ENCODE data around the gene TRIM69.

TRIM69 gene

DNA sequence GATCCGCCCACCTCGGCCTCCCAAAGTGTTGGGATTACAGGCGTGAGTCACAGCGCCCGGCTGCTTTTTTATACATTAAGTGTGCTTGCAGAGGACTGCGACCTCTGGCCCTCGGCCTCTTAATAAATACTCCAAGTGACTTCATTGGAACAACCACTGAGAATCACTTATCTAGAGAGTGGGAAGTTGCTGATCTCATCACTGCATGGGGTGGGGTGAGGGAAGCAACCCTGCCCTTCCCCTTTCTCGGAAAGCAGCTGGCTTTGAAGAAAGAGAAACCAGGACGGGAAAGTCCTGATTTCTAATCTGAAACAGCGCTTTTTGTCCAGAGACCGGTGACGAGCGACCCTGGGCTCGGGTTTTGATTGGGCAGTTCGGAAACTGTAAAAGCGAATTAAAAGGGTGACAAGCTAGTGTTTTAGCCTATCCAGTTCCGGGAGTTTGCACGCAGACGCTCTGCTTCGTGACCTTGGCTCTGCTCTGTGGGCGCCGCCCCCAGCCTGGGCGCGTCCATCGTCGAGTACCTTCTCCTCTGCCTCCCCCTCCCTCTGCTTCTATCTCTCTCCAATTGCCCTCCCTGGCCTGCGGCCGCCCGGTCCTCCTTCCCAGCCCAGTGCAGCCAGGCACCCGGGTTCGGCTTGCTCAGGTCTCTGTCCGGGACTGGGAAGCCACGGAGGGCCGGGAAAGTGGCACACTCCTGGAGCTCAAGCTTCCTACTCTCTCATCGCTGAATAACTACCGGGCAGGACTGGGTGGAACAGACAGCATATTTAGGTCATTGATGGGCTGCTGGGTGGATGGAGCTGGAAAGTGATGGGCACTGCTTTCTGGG, 7.5 kb upstream of the TRIM69 start:
- no peak for TF ChIP-seq CTCF (IDR thresholded peaks at IDR 0.05)

- TF ChIP-seq CTCF (IDR thresholded peaks at IDR 0.05): no peak
These were observed 6.8 kb upstream of the TRIM69 start for GRCh38 chr15:44729408-44730127.

- TF ChIP-seq CTCF (IDR thresholded peaks at IDR 0.05): no peak
These were observed 1.4 kb upstream of the TRIM69 start for GRCh38 chr15:44734839-44735481.

DNA sequence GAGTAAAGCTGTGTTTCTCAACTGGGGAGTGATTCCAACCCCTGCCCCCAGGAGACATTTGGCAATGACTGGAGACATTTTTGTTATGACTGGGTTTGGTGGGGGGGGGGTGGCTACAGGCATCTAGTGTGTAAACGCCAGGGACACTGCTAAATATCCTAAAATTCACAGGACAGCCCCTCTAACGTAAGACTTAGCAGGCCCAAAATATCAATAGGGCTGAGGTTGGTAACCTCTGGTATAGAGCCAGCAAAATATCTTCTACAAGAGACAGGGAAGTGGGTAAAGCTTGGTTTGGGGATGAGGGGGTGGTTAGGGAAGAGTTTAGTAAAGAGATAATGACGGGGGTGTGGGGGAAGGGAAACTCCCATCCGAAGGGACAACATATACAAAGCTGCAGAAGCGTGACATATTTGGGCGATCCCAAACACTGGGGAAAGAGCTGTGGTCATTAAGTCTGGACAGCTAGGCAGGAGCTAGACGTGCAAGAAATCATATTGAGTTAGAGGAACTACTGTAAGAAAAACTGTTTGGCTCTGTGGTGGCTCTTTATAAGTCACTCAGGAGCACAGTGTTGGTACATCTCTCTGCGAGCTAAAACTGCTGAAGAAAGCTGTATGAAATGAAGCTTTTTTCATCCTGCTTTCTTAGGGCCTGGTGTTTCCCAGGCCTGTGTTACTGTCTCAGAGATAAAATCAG, 697 bp upstream of the TRIM69 start:
- TF ChIP-seq CTCF (IDR thresholded peaks at IDR 0.05): no peak

DNA sequence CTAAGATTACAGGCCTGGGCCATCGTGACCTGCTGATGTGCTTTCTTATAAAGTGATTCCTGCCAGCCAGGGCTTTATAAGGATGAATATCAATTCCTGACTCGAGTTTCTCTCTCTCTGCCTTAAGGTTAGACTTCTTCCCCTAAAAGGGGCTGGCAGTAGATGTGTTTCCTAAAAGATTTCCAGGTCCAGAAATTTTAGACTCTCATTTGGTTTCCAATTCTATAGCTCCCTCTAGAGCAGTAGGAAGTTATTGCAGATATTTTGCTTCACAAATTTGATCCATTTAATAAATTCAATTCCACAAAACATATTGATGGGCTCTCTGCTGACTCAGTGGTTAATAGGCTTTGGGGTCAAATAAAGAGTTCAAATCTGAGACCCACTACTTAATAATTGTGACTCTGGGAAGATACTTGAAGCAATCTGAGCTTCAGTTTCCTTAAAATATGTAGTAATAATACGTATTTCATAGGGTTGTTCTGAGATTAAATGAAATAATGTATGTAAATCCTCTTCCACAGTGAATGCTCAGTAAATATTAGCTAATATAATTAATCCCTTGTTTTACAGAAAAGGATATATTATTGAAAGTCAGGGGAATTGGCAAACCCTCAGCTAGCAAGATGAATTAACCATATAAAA, 2.1 kb downstream of the TRIM69 start:
- peak; percentile 75 for TF ChIP-seq CTCF (IDR thresholded peaks at IDR 0.05)

- no peak for TF ChIP-seq CTCF (IDR thresholded peaks at IDR 0.05)
These were observed 17.0 kb downstream of the TRIM69 start for GRCh38 chr15:44753345-44753744.

DNA sequence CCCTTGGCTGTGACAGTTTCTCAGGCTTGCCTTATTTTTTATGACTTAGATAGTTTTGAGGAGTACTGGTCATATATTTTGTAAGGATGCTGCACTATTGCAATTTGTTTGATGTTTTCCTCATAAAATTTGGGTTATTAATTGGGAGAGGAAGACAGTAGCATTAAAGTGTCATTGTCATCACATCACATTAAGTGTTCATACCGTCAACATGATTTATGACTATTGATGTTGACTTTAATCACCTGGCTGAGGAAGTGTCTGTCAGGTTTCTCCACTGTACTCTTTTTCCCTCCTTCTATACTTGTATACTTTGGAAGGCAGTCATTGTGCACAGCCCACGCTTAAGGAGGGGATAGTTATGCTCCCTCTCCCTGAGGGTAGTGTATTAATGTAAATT, 26.9 kb downstream of the TRIM69 start:
- TF ChIP-seq CTCF (IDR thresholded peaks at IDR 0.05): no peak
